HCT116 (cell line): ENCODE data around the gene ACSBG1. TPM values are rescaled to one million over a fixed set of nuclear protein-coding genes. Genes with fewer than 3 reads are reported as not detected.

Source experiments
- ATAC-seq: fragments of 200-7000 bp; cut with Tn5 transposase; 2 replicates; pipeline ENCODE4 v1.9.1; 2020; ENCODE audit warnings: mild to moderate bottlenecking, moderate library complexity
- BruUV-seq: library from RNA; stranded (reverse); fragments of 400-500 nt; replicated peaks from 2 replicates; lab custom pipeline; 2021; lab: Mats Ljungman, UMichigan
- CTCF ChIA-PET: fragments of 300-600 bp; sonication (Branson Sonifier 250); formaldehyde crosslinking; loops from one replicate; lab custom pipeline; 2021; ENCODE audit warnings: antibody characterized with exemption; lab: Charles Lee
- POLR2A ChIA-PET: fragments of 300-600, 350-600 bp; sonication (Branson Sonifier 250); formaldehyde crosslinking; loops from one replicate; lab custom pipeline; 2021; ENCODE audit warnings: antibody characterized with exemption; lab: Charles Lee
- RAD21 ChIA-PET, 2 experiments: fragments of 300-600 bp; sonication (Branson Sonifier 250); formaldehyde crosslinking; loops; one replicate each; lab custom pipeline; 2023; ENCODE audit warnings: low total read pairs in 2 of 2; ENCODE audit not compliant: uncharacterized antibody in 2 of 2, unreplicated experiment in 2 of 2, low non-redundant PET in 1 of 2; lab: Charles Lee
- DNase-seq: peaks from one replicate; pipeline ENCODE4 v3.0.0-alpha.2; 2010; ENCODE audit warnings: low read depth, low spot score
- H2AFZ ChIP-seq: fragments of 200-600 bp; shearing (Covaris generic), sonication (generic); 2 replicates; pipeline ENCODE4 v1.6.1; 2017; ENCODE audit warnings: low read depth, mixed run types, mixed read lengths, antibody characterized with exemption, low read length; ENCODE audit not compliant: poor library complexity, severe bottlenecking
- H3K27ac ChIP-seq: 2 replicates; pipeline ENCODE4 v1.5.1; 2012; ENCODE audit warnings: low read depth, low read length
- H3K27me3 ChIP-seq: fragments of 200-600 bp; sonication (generic); 2 replicates; pipeline ENCODE4 v1.6.1; 2016; ENCODE audit warnings: mixed run types, low read length, mixed read lengths; ENCODE audit not compliant: insufficient read depth
- H3K36me3 ChIP-seq, 2 experiments: fragments of 200-500 bp in 1 of 2; fragments of 200-600 bp in 1 of 2; sonication (Bioruptor generic) in 1 of 2; sonication (generic) in 1 of 2; 2 replicates each; pipeline versions ENCODE4 v1.5.1 to v1.6.1; 2014 to 2016; ENCODE audit warnings: low read length in 2 of 2, inconsistent platforms in 1 of 2, mixed read lengths in 1 of 2, mixed run types in 1 of 2; ENCODE audit not compliant: insufficient read depth in 2 of 2, control insufficient read depth in 1 of 2
- H3K4me1 ChIP-seq, 2 experiments: fragments of 200-600 bp in 1 of 2; sonication (generic) in 1 of 2; 2 replicates each; pipeline versions ENCODE4 v1.5.1 to v1.6.1; 2012 to 2017; ENCODE audit warnings: low read length in 2 of 2, inconsistent platforms in 1 of 2, mild to moderate bottlenecking in 1 of 2, mixed read lengths in 1 of 2, mixed run types in 1 of 2, moderate library complexity in 1 of 2; ENCODE audit not compliant: insufficient read depth in 2 of 2, control insufficient read depth in 1 of 2
- H3K4me2 ChIP-seq: fragments of 200-600 bp; sonication (generic); 2 replicates; pipeline ENCODE4 v1.6.1; 2017; ENCODE audit warnings: mixed run types, low read length, mixed read lengths
- H3K4me3 ChIP-seq, 2 experiments: fragments of 200-600 bp in 1 of 2; sonication (generic) in 1 of 2; replicated peaks in 1 of 2; 2 replicates each; pipeline ENCODE4 v1.5.1; 2011 to 2016; ENCODE audit warnings: low read length in 2 of 2, control low read depth in 1 of 2, low read depth in 1 of 2, mild to moderate bottlenecking in 1 of 2, mixed read lengths in 1 of 2, mixed run types in 1 of 2
- H3K79me2 ChIP-seq: fragments of 200-600 bp; sonication (generic); 2 replicates; pipeline ENCODE4 v1.6.1; 2017; ENCODE audit warnings: mild to moderate bottlenecking, mixed run types, low read length, moderate library complexity, mixed read lengths; ENCODE audit not compliant: insufficient read depth
- H3K9ac ChIP-seq: fragments of 200-600 bp; sonication (generic); 2 replicates; pipeline ENCODE4 v1.6.1; 2016; ENCODE audit warnings: low read length, mixed read lengths
- H3K9me2 ChIP-seq: fragments of 200-600 bp; sonication (generic), shearing (Covaris generic); 2 replicates; pipeline ENCODE4 v1.6.1; 2017; ENCODE audit warnings: mixed run types, mild to moderate bottlenecking, moderate library complexity; ENCODE audit not compliant: insufficient read depth
- H3K9me3 ChIP-seq, 2 experiments: fragments of 200-500 bp in 1 of 2; fragments of 200-600 bp in 1 of 2; sonication (Bioruptor generic) in 1 of 2; sonication (generic) in 1 of 2; 2 replicates each; pipeline ENCODE4 v1.6.1; 2014 to 2017; ENCODE audit warnings: low read length in 2 of 2, mixed read lengths in 2 of 2, inconsistent platforms in 1 of 2, low read depth in 1 of 2, mild to moderate bottlenecking in 1 of 2, mixed run types in 1 of 2, moderate library complexity in 1 of 2; ENCODE audit not compliant: control insufficient read depth in 1 of 2, insufficient read depth in 1 of 2
- H4K20me1 ChIP-seq: fragments of 200-600 bp; sonication (generic), shearing (Covaris generic); 2 replicates; pipeline ENCODE4 v1.6.1; 2017; ENCODE audit warnings: mixed run types, mild to moderate bottlenecking, moderate library complexity; ENCODE audit not compliant: insufficient read depth
- CEBPB ChIP-seq: IDR thresholded peaks from 2 replicates; pipeline ENCODE4 v1.6.1; 2012; ENCODE audit warnings: low read depth
- ELF1 ChIP-seq: IDR thresholded peaks from 2 replicates; pipeline ENCODE4 v1.6.1; 2012; ENCODE audit warnings: low read depth, borderline replicate concordance
- EZH2 ChIP-seq: fragments of 200-600 bp; sonication (generic); IDR thresholded peaks from 2 replicates; pipeline ENCODE4 v1.6.1; 2017; ENCODE audit warnings: antibody characterized with exemption, mixed run types
- FOSL1 ChIP-seq: IDR thresholded peaks from 2 replicates; pipeline ENCODE4 v1.6.1; 2012; ENCODE audit warnings: low read depth
- JUND ChIP-seq: IDR thresholded peaks from 2 replicates; pipeline ENCODE4 v1.6.1; 2012
- MAX ChIP-seq: IDR thresholded peaks from 2 replicates; pipeline ENCODE4 v1.6.1; 2012
- POLR2AphosphoS5 ChIP-seq: IDR thresholded peaks from 2 replicates; pipeline ENCODE4 v1.6.1; 2011; ENCODE audit warnings: mild to moderate bottlenecking, low read depth, low read length, moderate library complexity
- RAD21 ChIP-seq: IDR thresholded peaks from 2 replicates; pipeline ENCODE4 v1.6.1; 2012; ENCODE audit warnings: low read depth, mild to moderate bottlenecking
- TCF7L2 ChIP-seq: IDR thresholded peaks from 2 replicates; pipeline ENCODE4 v1.7.0; 2011; ENCODE audit warnings: borderline replicate concordance, inconsistent platforms; ENCODE audit not compliant: insufficient read depth, insufficient read length; ENCODE audit errors: extremely low read depth
- YY1 ChIP-seq: IDR thresholded peaks from 2 replicates; pipeline ENCODE4 v1.6.1; 2011; ENCODE audit warnings: low read length, low read depth, moderate library complexity, mild to moderate bottlenecking; ENCODE audit not compliant: insufficient replicate concordance; ENCODE audit errors: extremely low read depth
- ZNF274 ChIP-seq: fragments of 200-500 bp; sonication (Bioruptor generic); IDR thresholded peaks from 2 replicates; pipeline ENCODE4 v1.6.1; 2014; ENCODE audit warnings: mild to moderate bottlenecking, low read depth, low read length, inconsistent platforms
- intact Hi-C: fragments of 100-400 bp; cut with micrococcal nuclease; formaldehyde crosslinking; loops from 2 replicates; pipeline ENCODE4 v1.10.0; 2022
- total RNA-seq: library from RNA; stranded (reverse); gene quantifications from one replicate; pipeline ENCODE4 v1.2.1, GENCODE V29; 2021; ENCODE audit not compliant: unreplicated experiment

The ACSBG1 gene
- total RNA-seq, 1 experiment from 2014 or later: 0.71 TPM

DNA sequence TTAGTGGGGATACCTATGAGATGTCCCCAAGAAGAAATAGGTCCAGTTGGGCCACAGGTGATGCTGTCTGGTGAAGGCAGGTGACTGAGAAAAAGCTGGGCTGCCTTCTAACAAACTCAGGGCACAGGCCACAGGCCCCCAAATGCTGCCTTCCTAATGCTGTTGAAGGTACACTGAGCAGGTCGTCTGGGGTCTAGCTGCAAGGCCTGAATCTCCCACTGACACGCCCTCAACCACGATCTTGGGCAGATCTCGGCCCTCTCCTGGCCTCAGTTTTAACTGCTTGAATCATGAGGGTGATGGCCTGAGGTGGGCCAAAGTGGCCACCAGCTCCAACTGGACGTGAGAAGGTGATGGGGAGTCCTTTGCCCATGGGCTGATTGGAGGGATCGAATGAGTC lies 2.1 kb upstream of the ACSBG1 start (continued):
- TF ChIP-seq YY1 (no peak), CEBPB (no peak), EZH2 (no peak)

DNA sequence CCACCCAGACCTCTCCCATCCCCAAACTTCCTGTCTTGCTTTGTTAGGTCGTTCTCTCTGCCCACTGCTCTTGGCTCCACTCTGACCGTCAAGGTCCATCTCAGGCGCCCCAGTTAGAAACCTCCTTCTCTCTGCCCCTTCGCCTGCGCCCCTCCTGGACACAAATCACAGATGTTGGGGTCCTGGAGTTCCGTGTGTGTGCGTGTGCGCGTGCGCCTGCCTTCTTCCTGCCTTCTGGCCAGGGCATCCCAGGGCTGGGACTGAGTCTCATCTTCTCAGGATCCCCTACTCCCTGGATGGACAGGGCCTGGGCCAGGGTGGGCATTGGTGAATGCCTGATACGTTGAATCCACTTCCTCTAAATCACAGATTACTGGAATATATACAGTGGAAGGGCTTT lies 869 bp downstream of the ACSBG1 start:
- ATAC-seq: no peak
- Histone ChIP-seq H3K27me3 (no peaks in the 10 kb centered on the region), H3K4me3 (no peak overlapping the region), H3K9me3 (no peaks in the 10 kb centered on the region), H3K9me2 (no peaks in the 10 kb centered on the region), H3K9ac (no peak overlapping the region), H3K4me1 (no peaks in the 10 kb centered on the region), H3K36me3 (no peaks in the 10 kb centered on the region), H3K79me2 (no peaks in the 10 kb centered on the region), H3K4me2 (no peak overlapping the region), H3K27ac (no peak overlapping the region), H2AFZ (no peak overlapping the region), H4K20me1 (no peaks in the 10 kb centered on the region)
- BruUV-seq: no TSS peak
- DNase-seq: no peak
- ChIA-PET RAD21 (no interaction called here), POLR2A (no interaction called here), CTCF (no interaction called here)
- TF ChIP-seq YY1 (no peak), POLR2AphosphoS5 (no peak), ELF1 (no peak), RAD21 (no peak)
- intact Hi-C loops: no loop called here

DNA sequence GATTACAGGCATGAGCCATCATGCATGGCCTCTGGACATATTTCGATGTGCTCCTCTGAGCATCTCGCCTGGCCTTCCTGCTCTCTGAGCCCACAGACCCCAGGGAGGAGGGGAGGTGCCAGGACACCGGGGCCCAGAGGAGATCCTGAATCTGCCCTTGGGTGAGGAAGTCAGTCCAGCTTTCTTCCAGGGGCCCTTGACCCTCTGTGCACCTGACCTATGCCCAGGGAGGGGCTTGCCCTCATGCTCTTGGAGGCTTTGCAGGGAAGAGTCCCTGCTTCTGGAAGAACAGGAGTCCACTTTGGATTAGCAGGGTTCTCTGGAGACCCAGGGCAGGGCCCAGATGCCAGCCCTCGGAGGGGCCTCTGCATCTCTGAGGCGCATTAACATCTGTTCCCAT lies 1.4 kb downstream of the ACSBG1 start:
- no peak overlapping the region for H3K4me3 ChIP-seq
- POLR2A ChIA-PET: no interaction called here
- RAD21 ChIA-PET: no interaction called here
- H2AFZ ChIP-seq: no peak overlapping the region
- TF ChIP-seq YY1 (no peak), CEBPB (no peak), ELF1 (no peak), MAX (no peak), ZNF274 (no peak), JUND (no peak), FOSL1 (no peak), POLR2AphosphoS5 (no peak), TCF7L2 (no peak)
- no peak overlapping the region for H3K4me2 ChIP-seq
- no TSS peak for BruUV-seq
- no peak overlapping the region for H3K9ac ChIP-seq
- H3K79me2 ChIP-seq: no peaks in the 10 kb centered on the region
- CTCF ChIA-PET: no interaction called here
- intact Hi-C loops: no loop called here
- ATAC-seq (no peak), DNase-seq (no peak)
- no peaks in the 10 kb centered on the region for H3K9me2 ChIP-seq
- H3K36me3 ChIP-seq: no peaks in the 10 kb centered on the region
- H3K27me3 ChIP-seq: no peaks in the 10 kb centered on the region
- H3K27ac ChIP-seq: no peak overlapping the region
- H3K9me3 ChIP-seq: no peaks in the 10 kb centered on the region
- no peaks in the 10 kb centered on the region for H4K20me1 ChIP-seq
- H3K4me1 ChIP-seq: no peaks in the 10 kb centered on the region
